ENCODE results near the gene CMSS1. TPM values are rescaled to one million over a fixed set of nuclear protein-coding genes. Genes with fewer than 3 reads are reported as not detected.

The CMSS1 gene
- total and polyA plus RNA-seq, 2 of the 13 experiments (the other 11 are each of a cell fraction or from before 2014, with no cell fraction given), result 6.4 to 48.7 TPM

GRCh38 chr3:99789011-99789721, 28.5 kb upstream of the CMSS1 start:
- H3K36me3 ChIP-seq (replicated peaks in 1 of 2; ENCODE audit: control insufficient read depth in 1 of 2, insufficient read depth in 2 of 2, low read length in 2 of 2), result no peaks in the 10 kb centered on the region
- WGBS (ENCODE audit: low lambda C conversion rate), result 0% methylated on average over 3 of the region's 3 CpGs
- 0 out of 5 replicates have a peak, but pooled peaks cover 0 to 4% of the 10 kb centered on the region in 2 experiments for H3K27me3 ChIP-seq (ENCODE audit: control insufficient read depth in 1 of 2, insufficient read depth in 2 of 2, low read length in 2 of 2)
- peak; percentile 85 for FAIRE-seq
- in situ Hi-C loops (cut with HindIII; ENCODE audit: extremely low pct_ligation_motif_present, low pct_unique_long_range_greater_than_20kb), result no loop called here
- no peak overlapping the region for H2AFZ ChIP-seq (ENCODE audit: low read length)
- no peaks in the 10 kb centered on the region for H3K79me2 ChIP-seq (ENCODE audit: insufficient read depth, low read length)
- H3K27ac ChIP-seq (ENCODE audit: extremely low read length, insufficient read depth, low read length), result no peak overlapping the region
- no peak overlapping the region for H3K4me3 ChIP-seq (replicated peaks in 1 of 3; ENCODE audit: insufficient read depth in 1 of 3, low read depth in 2 of 3, low read length in 3 of 3)
- no peak overlapping the region for H3K4me2 ChIP-seq (ENCODE audit: low read depth, low read length)
- ATAC-seq, result peak; percentile 99
- TF ChIP-seq FIP1L1 (IDR thresholded peaks at IDR 0.05; ENCODE audit: borderline replicate concordance, insufficient read depth, low read depth, low read length), result no peak
- peak; percentile 66 for TF ChIP-seq CTCF (CRISPR knock-in tag; IDR thresholded peaks at IDR 0.05)
- TF ChIP-seq ARNT (IDR thresholded peaks at IDR 0.05), result no peak
- no peak for TF ChIP-seq CC2D1A (CRISPR knock-in tag; IDR thresholded peaks at IDR 0.05)
- no peak for TF ChIP-seq ZNF326 (CRISPR knock-in tag; IDR thresholded peaks at IDR 0.05; ENCODE audit: borderline replicate concordance)
- no peak for TF ChIP-seq NFE2 (CRISPR knock-in tag; IDR thresholded peaks at IDR 0.05)
- peak; percentile 51 for TF ChIP-seq STAG1 (CRISPR knock-in tag; IDR thresholded peaks at IDR 0.05)
- TF ChIP-seq ZNF749 (CRISPR knock-in tag; IDR thresholded peaks at IDR 0.05; ENCODE audit: borderline replicate concordance), result no peak
- no peak for TF ChIP-seq NFIB (CRISPR knock-in tag; IDR thresholded peaks at IDR 0.05; ENCODE audit: borderline replicate concordance)
- POLR2A ChIA-PET, result no interaction called here
- no peaks in the 10 kb centered on the region for H3K4me1 ChIP-seq (ENCODE audit: insufficient read depth, low read length)
- intact Hi-C loops (cut with micrococcal nuclease; ENCODE audit: unreplicated experiment), result loop anchor here (1.0 kb wide), 1 partner anchor 144 kb away; no protein-coding TSS in a partner anchor
- 0 out of 2 replicates have a peak, but pooled peaks cover 3% of the 10 kb centered on the region for H4K20me1 ChIP-seq (ENCODE audit: insufficient read depth, low read length)
- H3K9me3 ChIP-seq (ENCODE audit: low read length), result no peaks in the 10 kb centered on the region
- DNase-seq (ENCODE audit: low spot score), result peak; percentile 37
- no peak overlapping the region for H3K9ac ChIP-seq (ENCODE audit: insufficient read depth, low read depth, low read length)
- CTCF ChIA-PET (ENCODE audit: low intra/inter-chr PET ratio, low total read pairs), result no interaction called here
- no TSS peak for BruUV-seq (replicated peaks)

Measured in HepG2 (cell line).